ENCODE data around the gene C1orf167. TPM values are rescaled to one million over a fixed set of nuclear protein-coding genes. Genes with fewer than 3 reads are reported as not detected.

The C1orf167 gene
- total RNA-seq, 1 donor from 2014 or later, result not detected

GRCh38 chr1:11733306-11733705 lies 28.7 kb upstream of the C1orf167 start:
- Histone ChIP-seq H3K27me3 (ENCODE audit: control insufficient read depth, insufficient read depth, low read length) (no peaks in the 10 kb centered on the region), H3K4me3 (ENCODE audit: low read depth, low read length) (no peak overlapping the region), H3K36me3 (ENCODE audit: control insufficient read depth, insufficient read depth, low read length) (no peaks in the 10 kb centered on the region)
- no peak for DNase-seq (ENCODE audit: low read depth)
- TF ChIP-seq CTCF (IDR thresholded peaks at IDR 0.05; ENCODE audit: insufficient read depth, low read length, poor library complexity, severe bottlenecking), result no peak

GRCh38 chr1:11735531-11735853 lies 26.5 kb upstream of the C1orf167 start:
- DNase-seq (ENCODE audit: low read depth), result no peak
- Histone ChIP-seq H3K27me3 (ENCODE audit: control insufficient read depth, insufficient read depth, low read length) (no peaks in the 10 kb centered on the region), H3K4me3 (ENCODE audit: low read depth, low read length) (peak overlapping the region; percentile 90), H3K36me3 (ENCODE audit: control insufficient read depth, insufficient read depth, low read length) (no peaks in the 10 kb centered on the region)
- TF ChIP-seq CTCF (IDR thresholded peaks at IDR 0.05; ENCODE audit: insufficient read depth, low read length, poor library complexity, severe bottlenecking), result no peak

GRCh38 chr1:11735854-11736745 lies 25.9 kb upstream of the C1orf167 start, which contains the start of gene AGTRAP:
AGTRAP (plus strand) TSS chr1:11736136; CDS start chr1:11736209, 73 bp downstream.
- no peak for DNase-seq (ENCODE audit: low read depth)
- H3K27me3 ChIP-seq (ENCODE audit: control insufficient read depth, insufficient read depth, low read length), result no peaks in the 10 kb centered on the region
- TF ChIP-seq CTCF (IDR thresholded peaks at IDR 0.05; ENCODE audit: insufficient read depth, low read length, poor library complexity, severe bottlenecking), result peak; percentile 24
- no peaks in the 10 kb centered on the region for H3K36me3 ChIP-seq (ENCODE audit: control insufficient read depth, insufficient read depth, low read length)
- H3K4me3 ChIP-seq (ENCODE audit: low read depth, low read length), result peak within 1 kb of the TSS; percentile 90

- H3K27me3 ChIP-seq (ENCODE audit: control insufficient read depth, insufficient read depth, low read length), result no peaks in the 10 kb centered on the region
- DNase-seq (ENCODE audit: low read depth), result peak; percentile 60
- TF ChIP-seq CTCF (IDR thresholded peaks at IDR 0.05; ENCODE audit: insufficient read depth, low read length, poor library complexity, severe bottlenecking), result no peak
- H3K4me3 ChIP-seq (ENCODE audit: low read depth, low read length), result peak overlapping the region; percentile 90
- H3K36me3 ChIP-seq (ENCODE audit: control insufficient read depth, insufficient read depth, low read length), result no peaks in the 10 kb centered on the region
Observed at GRCh38 chr1:11736746-11737639, 25.0 kb upstream of the C1orf167 start.

- no peak overlapping the region for H3K4me3 ChIP-seq (ENCODE audit: low read depth, low read length)
- DNase-seq (ENCODE audit: low read depth), result no peak
- H3K27me3 ChIP-seq (ENCODE audit: control insufficient read depth, insufficient read depth, low read length), result no peaks in the 10 kb centered on the region
- H3K36me3 ChIP-seq (ENCODE audit: control insufficient read depth, insufficient read depth, low read length), result no peaks in the 10 kb centered on the region
- TF ChIP-seq CTCF (IDR thresholded peaks at IDR 0.05; ENCODE audit: insufficient read depth, low read length, poor library complexity, severe bottlenecking), result no peak
Observed at GRCh38 chr1:11738096-11738495, 23.9 kb upstream of the C1orf167 start.

All from kidney epithelial cell (primary cell).